Smooth muscle cell of the brain vasculature (primary cell): Measurements from ENCODE around the gene CCDC78.
"Not testable (repeated sequence)": the region's sequence is repeated elsewhere in the genome, so short reads cannot be mapped to it uniquely, and the experiment has no call there.

ENCODE experiments used
- DNase-seq: peaks from one replicate; pipeline ENCODE4 v3.0.0-alpha.2; 2012; ENCODE audit warnings: low read depth, low spot score

CCDC78 gene

DNA sequence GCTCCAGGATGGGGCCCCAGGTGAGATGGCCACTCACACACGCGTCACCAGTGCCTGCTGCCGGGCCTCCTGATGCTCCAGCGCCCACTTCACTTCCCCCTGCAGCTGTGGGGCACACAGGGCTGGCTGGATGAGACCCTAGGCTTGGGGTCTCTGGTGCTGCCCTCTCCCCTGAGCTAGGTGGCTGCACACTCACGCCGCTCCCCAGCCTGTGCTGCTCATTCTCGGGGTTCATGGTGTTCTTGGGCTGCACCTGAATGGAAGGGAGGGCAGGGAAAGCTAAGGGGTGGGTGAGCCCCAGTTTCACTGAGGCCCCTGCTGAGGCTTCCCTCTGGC, 1.2 kb downstream of the CCDC78 start:
- DNase-seq, result no peak

DNA sequence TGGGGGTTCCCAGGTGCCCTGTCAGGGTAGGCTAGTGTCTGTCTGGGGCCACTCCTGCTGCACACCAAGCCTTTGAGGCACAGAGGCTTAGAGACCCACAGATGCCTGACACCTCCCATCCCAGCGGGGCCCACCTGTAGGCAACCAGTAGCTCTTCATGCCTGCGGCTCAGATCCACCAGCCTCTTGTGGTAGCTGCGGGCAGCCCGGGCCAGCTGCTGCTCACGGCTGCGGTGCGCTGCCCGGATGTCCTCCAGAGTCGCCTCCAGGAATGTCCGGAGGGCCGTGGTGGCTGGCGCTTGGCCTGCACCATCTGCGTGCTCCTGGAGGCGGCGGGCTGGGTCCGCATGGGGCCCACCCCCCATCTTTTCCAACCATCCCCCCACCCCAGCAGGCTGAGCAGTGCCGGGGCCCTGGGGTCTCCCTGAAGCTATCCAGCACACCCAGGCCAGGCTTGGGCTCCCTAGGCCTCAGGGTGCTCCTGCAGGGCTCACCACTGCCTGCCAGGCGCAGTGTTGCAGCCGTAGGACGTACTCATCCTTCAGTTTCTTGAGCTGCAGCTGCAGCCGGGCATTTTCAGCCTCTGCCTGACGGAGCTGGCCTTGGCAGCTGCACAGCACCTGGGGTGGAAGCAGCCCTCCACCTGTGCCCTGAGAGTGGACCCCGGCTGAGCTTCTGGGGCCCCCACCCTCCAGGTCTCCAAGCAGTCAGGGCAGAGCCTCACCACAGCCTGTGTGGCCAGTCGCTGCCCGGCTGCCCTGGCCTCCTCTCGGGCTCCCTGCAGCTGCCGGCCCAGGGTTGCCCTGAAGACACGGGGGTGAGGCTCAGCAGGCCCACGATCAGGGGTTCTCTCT, 1.8 kb downstream of the CCDC78 start:
- no peak for DNase-seq

DNA sequence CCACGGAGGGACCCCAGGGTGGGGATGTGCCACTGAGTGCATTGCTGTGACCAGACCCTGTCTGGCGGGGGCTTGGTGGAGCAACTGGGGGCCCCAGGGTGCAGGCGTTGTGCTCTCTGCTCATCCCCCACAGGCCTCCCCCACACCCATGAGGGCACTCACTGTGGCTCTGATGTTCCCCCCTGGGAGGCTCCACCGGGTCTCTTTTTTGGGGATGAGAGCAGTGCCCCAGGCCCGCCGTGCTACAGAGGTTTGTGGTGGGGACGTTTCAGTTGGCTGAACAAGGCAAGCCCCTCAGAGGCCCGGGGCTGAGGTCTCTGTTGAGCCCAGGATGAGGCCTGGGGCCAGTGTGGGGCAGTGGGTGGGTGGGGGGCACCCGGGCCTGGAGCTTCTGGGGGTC, 2.5 kb downstream of the CCDC78 start:
- no peak for DNase-seq

DNA sequence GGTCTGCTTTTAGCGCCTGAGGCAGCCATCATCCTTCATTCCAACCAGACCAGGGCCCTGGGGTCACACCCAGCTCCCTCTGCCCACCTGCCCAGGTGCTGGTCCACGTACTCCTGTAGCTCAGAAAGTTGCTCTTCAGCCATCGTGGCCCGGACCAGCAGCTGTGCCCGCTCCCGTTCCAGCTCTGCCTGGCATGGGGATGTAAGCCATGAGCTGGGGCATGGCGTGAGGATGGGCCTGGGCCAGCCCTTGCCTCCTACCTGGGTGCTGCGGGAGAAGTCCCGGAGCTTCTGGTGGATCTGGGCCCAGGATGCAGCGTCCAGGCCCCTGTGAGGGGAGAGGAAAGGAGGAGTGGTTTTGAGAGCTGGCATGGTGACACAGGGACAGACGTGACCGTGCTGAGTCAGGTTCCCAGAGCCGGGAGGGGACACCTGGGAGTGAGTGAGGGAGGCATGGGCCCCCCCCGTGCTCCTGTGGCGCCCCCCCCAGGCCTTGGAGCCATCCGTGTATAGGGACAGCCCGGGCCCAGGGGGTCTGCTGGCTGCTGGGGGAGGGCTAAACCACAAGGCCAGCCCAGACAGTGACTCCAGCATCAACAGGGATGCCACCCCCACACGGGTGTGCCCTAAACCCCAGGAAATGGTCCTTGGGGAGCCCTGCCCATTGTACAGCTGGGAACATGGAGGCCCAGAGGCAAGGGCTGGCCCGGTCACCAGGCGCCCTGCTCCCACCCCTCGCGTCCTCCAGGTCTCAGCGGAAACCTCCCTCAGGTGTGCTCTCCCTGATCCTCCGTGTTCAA, 3.2 kb downstream of the CCDC78 start:
- DNase-seq, result no peak

DNA sequence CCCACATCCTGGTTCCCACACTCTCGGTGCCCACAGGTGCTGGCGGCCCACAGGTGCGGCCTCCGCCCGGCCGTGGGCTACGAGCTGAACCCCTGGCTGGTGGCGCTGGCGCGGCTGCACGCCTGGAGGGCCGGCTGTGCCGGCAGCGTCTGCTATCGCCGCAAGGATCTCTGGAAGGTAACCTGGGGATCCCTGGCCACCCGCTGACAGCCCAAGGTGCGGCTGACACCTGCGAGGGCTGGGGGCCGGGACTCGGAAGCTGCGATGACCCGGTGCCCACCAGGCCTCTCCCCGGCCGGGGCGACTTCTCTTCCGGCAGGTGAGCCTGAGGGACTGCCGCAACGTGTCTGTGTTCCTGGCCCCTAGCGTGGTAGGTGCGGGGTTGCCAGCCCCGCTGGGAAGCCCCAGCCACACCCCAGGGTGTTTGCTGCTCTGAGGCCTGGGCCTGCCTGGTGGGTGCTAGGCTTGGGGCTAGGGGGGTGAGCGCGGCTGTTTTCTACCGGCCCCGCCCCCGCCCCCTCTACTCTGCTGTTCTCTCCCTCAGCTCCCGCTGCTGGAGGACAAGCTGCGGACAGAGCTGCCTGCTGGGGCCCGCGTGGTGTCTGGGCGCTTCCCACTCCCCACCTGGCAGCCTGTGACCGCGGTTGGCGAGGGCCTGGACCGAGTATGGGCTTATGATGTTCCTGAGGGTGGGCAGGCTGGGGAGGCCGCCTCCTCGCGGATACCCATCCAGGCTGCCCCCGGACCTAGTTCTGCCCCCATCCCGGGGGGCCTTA, 4.3 kb downstream of the CCDC78 start:
- DNase-seq, result no peak

DNA sequence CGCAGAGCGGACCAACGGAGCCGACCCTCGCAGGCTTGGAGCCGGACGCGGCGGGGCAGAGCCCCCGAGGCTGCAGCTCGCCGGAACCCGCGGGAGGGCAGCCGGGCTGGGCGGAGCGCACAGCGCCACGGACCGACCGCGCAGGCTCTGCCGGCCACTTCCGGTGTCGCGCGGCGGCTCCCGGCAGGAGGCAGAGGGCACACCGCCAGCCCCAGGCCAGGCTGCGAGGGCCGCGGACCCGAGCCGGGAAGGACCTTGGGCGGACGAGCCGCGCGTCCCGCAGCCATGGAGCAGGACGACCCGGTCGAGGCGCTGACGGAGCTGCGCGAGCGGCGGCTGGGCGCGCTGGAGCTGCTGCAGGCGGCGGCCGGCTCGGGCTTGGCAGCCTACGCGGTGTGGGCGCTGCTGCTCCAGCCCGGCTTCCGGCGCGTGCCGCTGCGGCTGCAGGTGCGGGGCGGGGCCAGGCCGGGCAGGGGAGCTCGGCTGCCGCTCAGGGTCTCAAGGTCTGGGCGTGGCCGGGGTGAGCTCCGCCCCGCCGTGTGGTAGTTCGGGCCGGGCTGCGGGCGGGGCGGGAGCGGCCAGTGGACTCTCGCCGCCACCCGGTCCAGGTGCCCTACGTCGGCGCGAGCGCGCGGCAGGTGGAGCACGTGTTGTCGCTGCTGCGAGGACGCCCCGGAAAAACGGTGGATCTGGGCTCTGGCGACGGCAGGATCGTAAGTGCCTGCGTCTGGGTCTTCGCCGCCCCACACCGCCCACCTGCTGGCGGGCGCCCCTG, 5.1 kb downstream of the CCDC78 start, which contains the start of gene ANTKMT:
Gene ANTKMT, plus strand, starts transcription at position 157 of the 775 bp plus-strand sequence. Its CDS starts 129 bp downstream, at position 286.
- no peak for DNase-seq

DNA sequence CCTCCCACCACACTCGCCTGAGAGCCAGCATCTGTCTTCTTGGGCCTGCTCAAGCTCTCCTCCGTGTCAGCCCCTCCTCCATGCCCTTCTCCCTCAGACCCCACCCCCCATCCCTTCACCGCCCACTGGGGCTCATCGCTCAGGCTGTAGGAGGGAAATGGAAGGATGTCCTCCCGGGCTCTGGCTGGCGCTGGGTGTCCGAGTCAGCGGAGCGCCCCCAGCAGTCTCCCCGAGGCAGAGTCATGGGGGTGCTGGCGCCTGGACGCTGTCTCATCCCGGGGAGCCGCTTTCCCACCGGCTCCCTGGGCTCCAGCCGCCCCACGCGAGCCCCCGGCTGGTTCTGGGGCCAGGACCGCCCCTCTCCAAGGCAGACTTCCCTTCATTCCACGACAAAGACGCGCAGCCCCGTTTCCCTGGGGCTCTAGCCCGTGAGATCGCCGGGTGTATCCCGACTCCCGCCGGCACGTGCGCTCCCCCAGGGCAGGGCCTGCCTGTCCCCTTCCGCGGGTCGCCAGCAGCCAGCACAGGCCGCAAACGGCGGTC, 5.7 kb downstream of the CCDC78 start:
- no peak for DNase-seq

DNA sequence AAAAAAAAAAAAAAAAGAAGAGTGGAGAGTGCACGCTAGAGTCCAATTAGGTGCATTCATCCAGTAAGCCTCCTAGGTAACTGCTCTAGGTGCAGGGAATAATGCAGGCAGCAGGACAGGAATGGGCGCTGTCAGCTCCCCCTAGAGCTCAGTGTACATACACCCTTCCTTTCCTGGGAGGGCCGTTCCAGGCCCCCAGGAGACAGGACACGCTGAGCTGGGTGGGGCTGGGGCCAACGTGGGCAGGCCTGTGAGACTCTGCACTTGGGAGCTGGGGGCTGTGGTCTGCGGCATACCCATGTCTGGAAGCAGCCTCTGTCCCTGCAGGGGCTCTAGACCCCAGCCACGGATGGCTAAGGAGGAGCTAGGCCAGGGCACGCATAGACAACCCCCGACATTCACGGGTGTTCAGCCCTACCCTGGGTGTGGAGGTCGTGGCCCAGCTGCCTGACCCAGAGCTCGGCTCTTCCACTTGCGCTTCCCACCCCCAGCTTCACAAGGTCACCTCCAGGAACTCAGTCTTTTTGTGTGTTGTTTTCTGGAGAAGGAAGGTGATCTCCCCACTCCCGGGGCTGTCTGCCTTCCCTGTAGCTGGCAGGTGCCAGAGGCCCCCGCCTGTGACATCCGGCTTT, 6.3 kb downstream of the CCDC78 start:
- DNase-seq, result no peak

DNA sequence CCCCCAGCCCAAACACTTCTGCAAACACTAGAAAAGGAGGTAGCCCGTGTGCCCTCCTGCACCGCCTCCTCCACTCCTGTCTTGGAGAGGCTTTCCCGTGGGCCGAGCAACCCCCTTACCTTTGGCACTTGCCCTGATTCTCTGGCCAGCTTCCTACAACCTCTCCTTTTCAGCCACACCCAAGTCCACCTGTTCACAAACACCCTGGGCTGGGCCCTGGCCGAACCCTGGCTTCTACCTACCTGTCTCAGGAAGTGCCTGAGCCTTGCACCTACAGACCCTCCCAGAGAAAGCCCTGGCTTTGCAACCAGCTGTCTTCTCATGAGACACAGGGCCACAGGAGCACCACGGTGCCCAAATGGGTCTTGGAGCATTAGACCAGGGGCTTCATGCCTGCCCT, 7.3 kb downstream of the CCDC78 start:
- no peak for DNase-seq

DNA sequence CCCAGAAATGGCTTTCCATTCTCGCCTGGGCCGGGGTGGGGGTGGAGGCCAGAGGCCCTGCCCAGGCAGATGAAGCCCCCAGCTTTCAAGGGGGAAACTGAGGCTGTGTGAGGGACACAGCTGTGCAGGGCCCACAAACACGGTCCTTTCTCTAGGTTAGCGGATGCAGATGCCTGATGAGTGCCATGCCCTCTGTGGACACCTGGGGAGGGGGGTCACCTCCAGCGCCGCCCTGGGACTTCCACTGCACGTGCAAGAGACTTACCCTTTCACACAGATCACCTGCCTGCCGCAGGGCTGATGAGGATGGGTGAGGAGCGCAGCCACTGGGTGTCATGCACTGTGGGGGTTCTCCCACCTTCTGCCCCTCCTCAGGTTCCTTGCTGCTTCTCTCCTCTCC, 7.9 kb downstream of the CCDC78 start:
- no peak for DNase-seq

DNA sequence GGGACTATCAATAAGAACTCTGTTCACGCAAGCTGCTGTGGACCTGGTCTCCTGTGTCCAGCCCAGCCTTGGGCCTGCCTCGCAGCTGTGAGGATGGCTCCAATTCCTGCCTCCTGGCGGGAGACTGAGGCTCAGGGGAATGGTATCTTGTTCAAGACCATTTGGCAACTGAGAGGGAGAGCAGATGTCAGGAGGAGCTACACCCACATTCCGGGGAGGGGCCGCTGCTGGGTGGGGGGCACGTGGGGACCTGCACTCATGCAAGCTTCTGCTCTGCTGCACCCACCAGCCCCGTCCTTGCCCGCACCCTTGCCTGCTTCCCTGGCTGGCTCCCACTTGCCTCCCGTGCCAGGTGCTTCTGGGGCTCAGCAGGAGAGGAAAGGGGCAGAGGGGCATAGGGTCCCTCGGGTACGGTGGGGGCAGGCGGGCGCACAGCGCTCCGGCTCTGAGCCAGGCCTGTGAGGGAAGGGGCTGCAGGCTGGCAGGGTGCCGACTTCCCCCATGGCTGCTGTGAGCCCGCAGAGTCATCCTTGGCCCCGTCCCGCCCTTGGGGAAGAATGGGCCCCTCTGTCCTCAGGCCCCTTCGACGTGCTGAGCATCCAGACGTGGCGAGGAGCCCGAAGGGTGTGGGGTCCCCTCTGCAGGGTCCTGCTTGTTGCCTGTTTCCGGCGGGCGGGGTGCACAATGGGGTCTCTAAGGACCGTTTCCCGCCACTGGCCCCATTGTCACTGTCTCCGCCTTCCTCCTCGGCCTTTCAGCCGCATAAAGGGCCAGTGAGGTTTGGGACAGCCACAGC, 8.6 kb downstream of the CCDC78 start:
- DNase-seq, result no peak

DNA sequence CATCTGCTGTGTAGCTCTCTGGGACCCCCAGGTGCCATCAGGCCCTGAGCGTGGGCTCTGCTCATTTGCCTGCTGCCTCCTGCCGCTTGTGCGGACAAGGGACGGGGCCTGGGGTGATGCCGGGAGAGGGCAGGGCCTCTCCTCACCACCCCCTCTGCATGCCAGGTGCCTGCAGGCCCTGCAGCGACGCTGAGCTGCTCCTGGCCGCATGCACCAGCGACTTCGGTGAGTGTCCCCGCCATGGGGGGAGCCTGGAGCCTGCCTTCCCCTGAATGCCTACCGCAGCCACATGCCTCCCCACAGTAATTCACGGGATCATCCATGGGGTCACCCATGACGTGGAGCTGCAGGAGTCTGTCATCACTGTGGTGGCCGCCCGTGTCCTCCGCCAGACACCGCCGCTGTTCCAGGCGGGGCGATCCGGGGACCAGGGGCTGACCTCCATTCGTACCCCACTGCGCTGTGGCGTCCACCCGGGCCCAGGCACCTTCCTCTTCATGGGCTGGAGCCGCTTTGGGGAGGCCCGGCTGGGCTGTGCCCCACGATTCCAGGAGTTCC, 9.4 kb downstream of the CCDC78 start:
- DNase-seq, result no peak

DNA sequence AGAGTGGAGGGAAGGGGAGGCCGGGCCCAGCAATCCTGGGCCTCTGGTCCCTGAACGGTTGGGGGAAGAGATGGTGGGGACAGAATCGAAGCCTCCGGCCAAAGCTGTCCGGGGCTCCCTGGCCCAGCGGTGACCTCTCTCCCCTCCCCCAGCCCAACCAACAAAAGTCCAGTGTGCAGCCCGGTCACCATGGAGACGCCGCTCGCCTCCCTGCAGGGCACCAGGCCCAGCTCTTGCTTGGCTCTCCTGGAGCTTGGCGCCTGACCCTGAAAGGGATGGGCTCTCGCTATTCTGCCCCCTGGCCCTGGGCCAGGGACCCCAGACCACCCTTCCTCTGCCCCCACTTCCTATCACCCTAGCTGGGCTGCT, 10.1 kb downstream of the CCDC78 start:
- DNase-seq, result no peak

DNA sequence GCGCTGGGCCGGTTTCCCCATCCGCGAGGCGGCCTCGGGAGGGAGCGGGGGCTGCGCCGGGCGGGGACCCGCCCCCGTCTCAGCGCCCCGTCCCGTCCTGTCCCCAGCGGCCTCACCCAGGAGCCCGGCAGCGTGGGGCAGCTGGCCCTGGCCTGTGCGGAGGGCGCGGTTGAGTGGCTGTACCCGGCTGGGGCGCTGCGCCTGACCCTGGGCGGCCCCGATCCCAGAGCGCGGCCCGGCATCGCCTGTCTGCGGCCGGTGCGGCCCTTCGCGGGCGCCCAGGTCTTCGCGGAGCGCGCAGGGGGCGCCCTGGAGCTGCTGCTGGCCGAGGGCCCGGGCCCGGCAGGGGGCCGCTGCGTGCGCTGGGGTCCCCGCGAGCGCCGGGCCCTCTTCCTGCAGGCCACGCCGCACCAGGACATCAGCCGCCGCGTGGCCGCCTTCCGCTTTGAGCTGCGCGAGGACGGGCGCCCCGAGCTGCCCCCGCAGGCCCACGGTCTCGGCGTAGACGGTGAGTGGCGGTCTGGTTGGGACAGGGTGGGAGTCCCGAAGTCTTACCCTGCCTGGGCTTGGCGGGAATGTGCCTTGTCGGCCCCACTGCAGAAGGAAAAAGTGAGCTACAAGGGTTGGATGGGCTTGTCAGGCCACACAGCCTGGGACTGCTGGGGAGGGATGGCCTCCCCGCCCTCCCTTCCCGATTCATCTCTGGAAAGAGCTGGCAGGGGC, 10.6 kb downstream of the CCDC78 start:
- no peak for DNase-seq

DNA sequence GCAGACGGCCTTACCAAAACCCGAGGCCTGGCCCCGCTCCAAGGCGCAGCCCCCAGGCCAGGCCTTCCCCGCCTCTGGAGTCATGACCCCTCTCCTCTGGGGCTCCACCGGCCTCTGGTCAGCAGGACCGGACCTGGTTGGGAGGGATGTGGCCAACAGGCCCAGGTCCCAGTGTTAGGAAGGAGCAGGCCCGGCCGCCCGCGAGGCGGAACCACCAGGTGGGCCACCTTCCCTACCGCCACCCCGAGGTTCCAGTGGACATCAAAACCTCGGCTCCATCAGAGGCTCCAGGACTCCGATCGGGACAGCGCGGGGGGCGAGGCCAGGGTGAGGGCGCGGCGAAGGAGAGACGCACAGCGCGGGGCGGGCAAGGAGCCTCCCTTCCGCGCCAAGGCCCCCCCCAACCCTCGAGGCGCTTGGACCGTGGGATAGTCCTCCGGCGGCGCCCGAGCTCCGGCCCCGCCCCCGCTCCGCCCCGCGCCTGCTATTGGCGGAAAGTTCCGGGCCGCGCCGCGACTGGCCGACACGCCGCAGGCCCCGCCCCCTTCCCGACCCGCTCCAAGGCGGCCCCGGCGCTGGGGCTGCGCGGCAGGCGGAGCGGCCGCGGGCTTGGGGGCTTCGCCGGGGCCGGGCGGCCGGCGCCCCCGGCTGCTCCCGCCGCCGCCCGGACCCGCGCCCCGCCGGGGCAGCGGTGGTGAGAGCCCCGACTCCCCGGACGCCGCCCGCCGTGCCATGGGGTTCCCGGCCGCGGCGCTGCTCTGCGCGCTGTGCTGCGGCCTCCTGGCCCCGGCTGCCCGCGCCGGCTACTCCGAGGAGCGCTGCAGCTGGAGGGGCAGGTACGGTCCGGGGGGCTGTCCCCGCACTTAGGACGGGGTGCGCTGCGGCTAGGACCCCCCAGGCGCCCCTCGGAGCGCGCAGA, 11.4 kb downstream of the CCDC78 start, which contains the start of gene METRN:
Gene METRN, plus strand, starts transcription at position 561 of the 919 bp plus-strand sequence. Its CDS starts 172 bp downstream, at position 733.
- no peak for DNase-seq

DNA sequence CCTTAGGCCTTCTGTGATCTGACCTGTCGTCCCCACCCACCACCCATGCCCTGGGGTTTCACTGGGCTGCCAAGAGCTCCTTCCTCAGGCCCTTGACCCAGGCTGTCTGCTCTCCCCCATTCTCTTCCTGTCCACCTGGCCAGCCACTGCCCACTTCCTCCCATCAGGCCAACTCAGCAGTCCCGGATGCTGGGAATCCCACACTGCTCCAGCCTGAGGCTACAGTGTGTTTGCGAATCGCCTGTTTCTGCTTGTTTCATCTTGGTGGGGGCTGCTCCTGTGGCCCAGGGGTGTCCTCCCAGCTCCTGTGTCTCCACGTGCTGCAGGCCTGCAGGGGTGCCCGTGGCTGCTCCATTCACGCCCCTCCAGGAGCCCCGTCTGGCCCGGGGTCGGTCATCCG, 12.2 kb downstream of the CCDC78 start:
- DNase-seq, result no peak

DNA sequence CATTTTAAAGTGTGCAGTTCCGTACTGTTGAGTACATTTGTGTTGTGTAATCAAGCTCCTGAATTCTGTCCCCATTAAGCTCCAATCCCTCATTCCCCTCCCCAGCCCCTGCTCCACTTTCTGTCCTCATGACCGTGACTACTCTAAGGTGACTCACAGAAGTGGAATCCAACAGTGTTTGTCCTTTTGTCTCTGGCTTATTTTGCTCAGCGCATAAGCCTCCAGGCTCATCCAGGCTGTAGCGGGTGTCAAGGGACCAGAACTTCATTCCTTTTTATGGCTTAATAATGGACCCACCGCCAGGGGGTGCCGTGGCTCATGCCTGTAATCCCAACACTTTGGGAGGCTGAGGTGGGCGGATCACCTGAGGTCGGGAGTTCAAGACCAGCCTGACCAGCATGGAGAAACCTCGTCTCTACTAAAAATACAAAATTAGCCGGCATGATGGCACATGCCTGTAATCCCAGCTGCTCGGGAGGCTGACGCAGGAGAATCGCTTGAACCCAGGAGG, 13.4 kb downstream of the CCDC78 start:
- not testable (repeated sequence) for DNase-seq
